Transverse colon (tissue), 4 donors: ENCODE results near the gene SMIM27. TPM values are rescaled to one million over a fixed set of nuclear protein-coding genes. Genes with fewer than 3 reads are reported as not detected.

Experiments used
- total RNA-seq, 4 donors: library from RNA; depleted of rRNA; stranded (reverse); fragments of >200 nt; gene quantifications; one replicate each; pipeline ENCODE4 v1.1.0, GENCODE V29; 2016

The SMIM27 gene
- total RNA-seq, 4 donors from 2014 or later, result 2.0 to 7.5 (median 3.8) TPM

Other genes starting within 250 kb of the SMIM27 start
- 10 to 100 TPM; 10.1 to 34.5 (median 27.3) TPM for gene ACO1, start 167.7 kb upstream of the SMIM27 start, total RNA-seq
- gene RIGI, start 26.1 kb upstream of the SMIM27 start, total RNA-seq, result 10 to 100 TPM; 12.7 to 38.9 (median 21.1) TPM
- 10 to 100 TPM; 14.5 to 26.5 (median 18.4) TPM for gene TOPORS, start 259 bp downstream of the SMIM27 start, total RNA-seq
- gene NDUFB6, start 20.8 kb downstream of the SMIM27 start, total RNA-seq, result 10 to 100 TPM; 10.5 to 42.7 (median 24.3) TPM
- gene TAF1L, start 83.3 kb downstream of the SMIM27 start, total RNA-seq, result not detected
- gene TMEM215, start 231.2 kb downstream of the SMIM27 start, total RNA-seq, result not detected